GDM1 (cell line): ENCODE results near the gene REXO4.
A peak's percentile ranks its signal among the peaks of the same experiment; 100 is the strongest.
"Not testable (repeated sequence)": the region's sequence is repeated elsewhere in the genome, so short reads cannot be mapped to it uniquely, and the experiment has no call there.

ENCODE experiments used
- DNase-seq: peaks from one replicate; lab custom pipeline; 2025; lab: John Stamatoyannopoulos, UW

The REXO4 gene, protein sequence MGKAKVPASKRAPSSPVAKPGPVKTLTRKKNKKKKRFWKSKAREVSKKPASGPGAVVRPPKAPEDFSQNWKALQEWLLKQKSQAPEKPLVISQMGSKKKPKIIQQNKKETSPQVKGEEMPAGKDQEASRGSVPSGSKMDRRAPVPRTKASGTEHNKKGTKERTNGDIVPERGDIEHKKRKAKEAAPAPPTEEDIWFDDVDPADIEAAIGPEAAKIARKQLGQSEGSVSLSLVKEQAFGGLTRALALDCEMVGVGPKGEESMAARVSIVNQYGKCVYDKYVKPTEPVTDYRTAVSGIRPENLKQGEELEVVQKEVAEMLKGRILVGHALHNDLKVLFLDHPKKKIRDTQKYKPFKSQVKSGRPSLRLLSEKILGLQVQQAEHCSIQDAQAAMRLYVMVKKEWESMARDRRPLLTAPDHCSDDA

DNA sequence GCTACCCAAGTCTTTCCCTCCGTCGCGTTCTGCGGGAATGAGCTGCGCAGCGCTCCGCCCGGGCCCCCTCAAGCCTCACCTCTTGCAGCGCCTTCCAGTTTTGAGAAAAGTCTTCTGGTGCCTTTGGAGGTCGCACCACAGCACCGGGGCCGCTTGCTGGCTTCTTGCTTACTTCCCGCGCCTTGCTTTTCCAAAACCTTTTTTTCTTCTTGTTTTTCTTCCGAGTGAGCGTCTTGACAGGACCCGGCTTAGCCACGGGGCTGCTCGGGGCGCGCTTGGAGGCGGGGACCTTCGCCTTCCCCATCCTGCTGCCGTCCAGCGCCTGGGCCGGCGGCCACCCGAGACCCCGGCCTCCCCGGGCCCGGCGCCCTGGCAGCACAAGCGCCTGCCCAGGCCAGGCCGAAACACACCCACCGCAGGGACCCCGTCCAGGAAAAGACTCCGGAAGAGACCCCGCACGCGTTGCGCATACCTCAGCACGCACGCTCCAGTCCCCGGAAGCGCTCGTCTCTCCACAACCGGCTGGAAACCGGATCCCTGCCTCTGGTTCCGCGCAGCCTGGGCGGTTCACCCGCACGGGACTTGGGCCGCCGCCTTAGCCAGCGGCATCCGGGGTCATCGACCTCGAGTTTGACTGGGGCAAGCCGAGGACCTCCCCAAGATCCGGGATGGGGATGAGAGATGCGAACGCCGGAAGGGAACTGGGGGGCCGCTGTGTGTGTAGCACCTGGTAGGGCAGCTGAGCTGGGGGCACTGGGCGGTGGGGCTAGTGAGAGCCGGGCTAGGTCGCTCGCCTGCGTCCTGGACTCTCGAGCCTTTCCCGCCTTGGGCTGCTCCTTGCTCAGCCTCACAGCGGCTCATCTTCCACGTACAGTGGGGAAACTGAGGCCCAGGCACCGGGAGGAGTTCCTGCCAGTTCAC is at the start of gene REXO4:
Gene REXO4 (minus strand): TSS at position 470 of the 921 bp plus-strand sequence. CDS start 166 bp downstream, at position 304.
- peak; percentile 86 for DNase-seq

DNA sequence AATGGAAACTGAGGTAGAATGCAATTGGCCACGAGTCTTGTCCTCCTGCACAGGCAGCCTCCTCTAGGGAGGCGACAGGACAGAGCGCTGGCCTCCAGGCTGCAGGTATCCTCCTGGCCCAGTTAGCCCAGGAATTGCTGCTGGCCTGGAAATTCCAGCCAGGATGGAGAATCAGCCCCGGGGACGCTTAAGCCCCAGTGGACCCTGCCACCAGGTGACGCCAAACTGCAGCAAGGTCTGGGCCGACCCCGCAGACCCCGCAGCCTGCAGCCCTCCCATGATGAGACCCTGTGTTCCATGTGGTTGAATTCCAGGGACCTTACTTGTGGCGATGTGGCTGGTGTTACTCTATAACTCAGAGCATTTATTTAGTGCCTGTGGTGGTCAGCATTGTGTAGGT is 49.3 kb upstream of the REXO4 start:
- DNase-seq = no peak

DNA sequence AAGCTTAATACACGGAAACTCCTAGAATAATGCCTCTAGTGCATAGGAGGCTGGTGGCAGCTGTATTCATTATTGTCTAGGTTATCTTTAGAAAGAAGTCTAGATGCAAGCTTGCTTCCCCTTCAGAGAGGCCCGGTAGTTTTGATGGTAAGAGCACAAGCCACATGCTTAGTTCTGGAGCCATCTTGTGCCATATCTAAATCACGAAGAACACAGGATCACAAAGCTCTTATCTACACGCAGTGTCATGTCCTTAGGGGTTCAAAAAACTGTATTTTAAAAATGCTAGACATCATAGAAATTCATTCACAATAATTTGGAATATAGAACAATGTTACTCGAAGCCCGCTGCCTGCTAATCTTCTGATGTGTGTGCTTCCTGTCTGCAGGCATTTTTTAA is 48.2 kb upstream of the REXO4 start:
- no peak for DNase-seq

DNA sequence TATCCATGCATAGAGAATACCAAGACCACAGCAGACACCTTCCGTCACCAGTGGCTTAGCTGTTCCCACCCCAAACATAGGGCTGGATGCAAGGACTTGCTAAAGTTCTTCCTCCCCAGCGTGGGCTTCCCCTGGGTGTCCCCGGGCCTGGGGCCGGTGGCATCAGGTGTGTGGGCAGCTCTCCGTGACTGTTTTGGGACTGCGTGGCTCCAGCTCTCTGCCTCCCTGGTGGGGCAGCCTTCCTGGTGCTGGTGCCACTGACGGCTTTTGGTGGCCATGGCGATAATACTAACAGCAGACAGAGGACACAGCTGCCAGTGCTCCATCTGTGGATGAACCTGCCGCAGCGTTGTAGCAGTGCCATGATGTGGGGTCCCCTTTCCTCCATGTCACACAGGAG is 46.8 kb upstream of the REXO4 start:
- DNase-seq = no peak

DNA sequence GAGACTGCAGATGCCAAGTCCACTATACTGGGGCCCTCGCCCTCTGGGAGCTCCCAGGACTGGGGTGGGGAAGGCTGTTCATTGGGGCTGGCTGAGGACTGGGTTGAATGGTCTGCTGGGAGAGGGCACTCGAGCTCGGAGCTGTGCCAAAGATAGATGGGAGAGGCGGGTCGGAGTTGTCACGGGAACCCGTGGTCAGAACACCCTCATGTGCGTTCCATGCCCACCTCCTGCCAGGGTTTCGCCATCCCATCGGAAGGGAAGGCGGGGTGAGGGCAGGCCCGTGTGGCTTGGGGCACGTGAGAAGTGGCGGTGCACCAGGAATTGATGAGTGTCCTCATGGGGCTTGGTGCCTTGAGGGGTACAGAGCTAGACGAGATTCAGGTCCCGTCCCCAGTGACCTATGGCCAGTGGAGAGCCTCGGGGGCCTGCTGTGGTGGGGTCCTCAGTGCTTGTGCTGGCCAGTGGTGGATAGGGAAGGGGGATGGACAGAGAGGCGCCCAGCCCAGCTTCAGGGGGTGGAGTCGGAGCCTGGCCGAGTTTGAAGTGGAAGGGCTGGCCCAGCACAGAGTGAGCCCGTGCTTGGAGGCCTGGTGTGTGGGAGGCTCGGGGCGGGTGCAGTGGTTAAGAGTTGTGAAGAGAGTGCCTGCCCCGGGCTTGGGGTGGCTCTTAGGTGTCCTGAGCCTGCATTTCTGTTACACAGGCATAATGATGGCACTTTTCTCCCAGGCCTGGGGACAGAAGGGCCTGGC is 46.2 kb upstream of the REXO4 start:
- no peak for DNase-seq

DNA sequence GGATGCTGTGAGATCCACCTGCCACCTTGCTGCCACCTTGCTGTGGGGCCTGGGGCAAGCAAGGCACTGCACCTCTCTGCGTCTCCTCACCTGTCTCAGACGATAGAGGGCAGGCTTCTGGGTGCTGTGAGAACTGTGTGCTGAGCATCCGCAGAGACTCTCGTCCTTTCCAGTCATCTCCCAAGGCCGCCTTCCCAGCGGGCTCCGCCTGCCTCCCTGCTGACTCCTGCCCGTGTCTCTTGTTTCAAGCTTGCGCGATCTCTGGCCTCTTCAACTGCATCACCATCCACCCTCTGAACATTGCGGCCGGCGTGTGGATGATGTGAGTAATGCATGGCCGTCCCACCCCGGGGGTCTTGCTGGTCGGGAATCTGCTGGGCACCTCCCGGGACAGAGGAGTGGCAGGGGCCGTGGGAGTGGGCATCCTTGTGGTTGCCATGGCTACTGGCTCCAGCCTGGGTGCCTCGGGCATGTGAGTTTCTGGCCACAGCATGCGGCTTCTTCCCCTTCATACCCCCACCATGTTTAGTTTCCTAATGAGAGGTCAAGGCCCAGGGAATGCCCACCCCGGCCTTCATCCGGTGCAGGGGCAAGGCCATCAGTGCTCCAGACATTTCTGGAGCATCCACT is 45.5 kb upstream of the REXO4 start:
- no peak for DNase-seq

DNA sequence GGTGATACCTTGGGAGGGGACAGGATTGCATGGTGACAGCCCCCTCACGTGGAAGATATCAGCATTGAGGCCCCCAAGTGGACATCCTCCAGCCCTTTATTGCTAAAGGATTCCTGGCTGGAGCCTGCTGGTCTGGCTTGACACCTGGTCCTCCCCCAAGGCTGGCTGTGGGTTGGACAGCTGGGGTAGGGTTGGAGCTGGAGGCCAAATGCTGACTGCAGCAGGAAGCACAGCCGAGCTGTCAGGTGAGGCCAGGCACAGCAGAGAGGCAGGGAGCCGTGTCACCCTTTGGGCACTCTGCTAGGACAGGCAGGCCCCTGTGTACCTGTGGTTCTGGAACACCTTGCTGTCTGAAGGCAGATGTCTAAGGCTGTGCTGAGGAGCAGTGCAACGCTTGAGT is 44.2 kb upstream of the REXO4 start:
- no peak for DNase-seq

DNA sequence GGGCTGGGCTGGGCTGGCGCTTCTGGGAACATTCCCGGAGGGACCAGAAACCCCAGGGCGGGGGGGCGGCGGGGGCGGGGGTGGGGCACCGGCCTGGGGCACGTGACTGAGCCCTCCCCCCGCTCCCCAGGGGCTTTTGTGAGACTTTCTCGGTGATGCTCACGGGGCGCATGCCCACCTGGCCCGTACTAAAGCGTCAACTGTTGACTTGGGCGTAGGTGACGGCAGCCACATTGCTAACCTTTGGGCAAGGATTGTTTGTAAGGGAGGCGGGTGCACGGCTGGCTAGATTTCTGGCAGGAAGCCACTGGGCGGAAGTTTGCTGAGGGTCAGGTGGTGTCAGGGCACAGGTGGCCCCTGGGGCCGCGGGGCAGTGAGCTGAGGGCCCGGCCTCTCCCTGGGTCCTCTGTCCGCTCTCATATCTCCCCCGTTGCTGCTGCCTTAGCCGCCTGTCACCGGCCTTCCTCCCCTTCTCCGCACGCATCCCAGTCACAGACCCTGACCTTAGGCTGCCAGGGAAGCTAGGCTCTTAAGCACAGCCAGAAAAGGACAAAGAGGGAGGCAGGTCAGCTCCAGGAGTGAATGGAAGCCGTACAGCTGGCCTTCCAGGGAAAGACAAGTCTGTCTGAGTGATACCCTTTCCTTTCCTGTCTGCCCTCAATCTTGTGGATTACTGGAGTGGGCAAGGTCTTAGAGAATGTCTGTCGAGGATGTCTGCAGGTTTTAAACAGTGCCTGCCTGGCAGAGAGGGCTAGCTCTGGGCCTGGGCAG is 42.8 kb upstream of the REXO4 start:
- DNase-seq = no peak

DNA sequence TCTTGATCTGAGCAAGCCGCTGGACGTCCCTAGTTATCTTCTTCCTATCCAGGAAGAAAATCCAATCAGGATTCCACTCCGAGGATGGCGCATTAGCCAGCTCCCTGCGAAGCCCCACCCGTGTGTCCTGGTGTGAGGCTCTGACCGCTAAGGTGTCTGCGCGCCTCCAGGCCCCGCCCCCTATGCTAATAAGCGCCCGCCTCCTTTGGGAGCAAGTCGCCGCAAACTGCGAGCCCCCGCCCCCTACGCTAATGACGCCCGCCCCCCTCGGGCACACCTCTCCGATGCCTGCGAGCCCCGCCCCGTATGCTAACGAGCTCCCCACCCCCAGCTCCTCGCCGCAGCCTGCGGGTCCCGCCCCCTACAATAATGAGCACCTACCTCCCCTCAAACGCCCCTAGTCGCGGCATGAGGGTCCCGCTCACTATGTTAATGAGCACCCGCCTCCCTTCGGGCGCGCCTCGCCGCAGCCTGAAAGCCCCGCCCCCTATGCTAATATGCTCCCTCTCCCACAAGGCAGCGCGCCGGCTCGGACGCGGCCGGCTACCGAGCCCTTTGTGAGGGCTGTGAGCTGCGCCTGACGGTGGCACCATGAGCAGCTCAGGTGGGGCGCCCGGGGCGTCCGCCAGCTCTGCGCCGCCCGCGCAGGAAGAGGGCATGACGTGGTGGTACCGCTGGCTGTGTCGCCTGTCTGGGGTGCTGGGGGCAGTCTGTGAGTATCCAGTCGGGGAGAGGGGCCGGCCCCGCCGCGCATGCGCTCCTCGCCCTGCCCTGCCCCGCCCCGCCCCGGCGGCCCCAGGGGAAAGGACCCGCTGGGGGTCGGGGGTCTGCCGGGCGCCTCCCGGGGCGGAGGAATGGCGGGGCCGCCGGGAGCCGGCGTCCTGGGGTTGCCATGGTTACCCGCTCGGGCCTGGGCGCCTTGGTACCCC is 41.9 kb upstream of the REXO4 start, which contains the start of gene CACFD1:
Gene CACFD1 (plus strand): TSS at position 503 of the 929 bp plus-strand sequence. CDS start 89 bp downstream, at position 592.
- peak; percentile 87 for DNase-seq

DNA sequence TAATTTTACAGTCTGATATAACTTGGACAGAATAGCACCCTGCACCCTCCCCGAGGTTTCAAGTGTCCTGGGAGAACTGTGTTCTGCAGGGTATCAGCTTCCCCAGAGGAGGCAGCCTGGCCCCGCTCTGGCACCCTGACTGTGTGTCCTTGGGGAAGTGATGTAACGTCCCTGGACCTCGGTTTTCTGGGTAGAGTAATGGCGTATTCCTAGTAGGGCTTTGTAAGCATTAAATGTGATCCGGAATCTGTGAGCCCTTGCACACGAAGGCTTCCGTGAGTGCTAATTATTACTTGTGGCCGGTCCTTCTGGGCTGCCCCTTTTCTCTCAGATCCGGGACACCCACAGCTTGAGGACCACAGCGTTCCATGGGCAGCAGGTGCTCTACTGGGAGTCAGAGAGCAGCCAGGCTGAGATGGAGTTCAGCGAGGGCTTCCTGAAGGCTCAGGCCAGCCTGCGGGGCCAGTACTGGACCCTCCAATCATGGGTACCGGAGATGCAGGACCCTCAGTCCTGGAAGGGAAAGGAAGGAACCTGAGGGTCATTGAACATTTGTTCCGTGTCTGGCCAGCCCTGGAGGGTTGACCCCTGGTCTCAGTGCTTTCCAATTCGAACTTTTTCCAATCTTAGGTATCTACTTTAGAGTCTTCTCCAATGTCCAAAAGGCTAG is 41.0 kb upstream of the REXO4 start:
- DNase-seq = no peak

DNA sequence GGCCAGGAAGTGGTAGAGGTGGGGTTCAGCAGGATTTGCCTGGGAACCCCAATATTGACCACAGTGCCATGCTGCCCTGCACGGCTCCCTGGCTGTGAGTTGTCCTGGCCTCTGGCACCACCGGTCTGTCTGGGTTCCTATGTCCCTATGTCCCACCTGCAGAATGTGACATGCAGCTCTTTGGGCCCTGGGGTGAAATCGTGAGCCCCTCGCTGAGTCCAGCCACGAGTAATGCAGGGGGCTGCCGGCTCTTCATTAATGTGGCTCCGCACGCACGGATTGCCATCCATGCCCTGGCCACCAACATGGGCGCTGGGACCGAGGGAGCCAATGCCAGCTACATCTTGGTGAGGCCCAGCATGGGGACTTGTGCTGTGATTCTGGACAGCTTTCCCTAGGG is 39.9 kb upstream of the REXO4 start:
- no peak for DNase-seq

DNA sequence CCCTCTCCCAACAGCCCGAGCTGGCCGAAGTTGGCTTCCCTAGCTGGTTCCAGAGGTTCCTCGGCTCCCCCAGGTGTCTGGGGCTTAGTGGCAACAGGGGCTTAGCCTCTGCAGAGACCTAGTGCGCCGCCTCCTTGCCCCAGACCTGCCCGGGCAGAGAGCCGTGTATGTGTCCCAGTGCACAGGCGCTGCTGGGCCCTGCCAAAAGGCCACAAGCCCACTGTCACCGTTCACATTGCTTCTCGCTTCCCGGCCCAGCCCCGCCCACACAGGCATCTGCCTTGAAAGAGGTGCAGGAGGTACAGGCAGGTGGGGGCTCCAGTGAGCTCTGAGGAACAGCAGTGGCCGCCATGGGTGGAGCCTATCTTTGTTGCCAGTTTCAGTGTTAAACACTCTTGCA is 39.4 kb upstream of the REXO4 start:
- no peak for DNase-seq

DNA sequence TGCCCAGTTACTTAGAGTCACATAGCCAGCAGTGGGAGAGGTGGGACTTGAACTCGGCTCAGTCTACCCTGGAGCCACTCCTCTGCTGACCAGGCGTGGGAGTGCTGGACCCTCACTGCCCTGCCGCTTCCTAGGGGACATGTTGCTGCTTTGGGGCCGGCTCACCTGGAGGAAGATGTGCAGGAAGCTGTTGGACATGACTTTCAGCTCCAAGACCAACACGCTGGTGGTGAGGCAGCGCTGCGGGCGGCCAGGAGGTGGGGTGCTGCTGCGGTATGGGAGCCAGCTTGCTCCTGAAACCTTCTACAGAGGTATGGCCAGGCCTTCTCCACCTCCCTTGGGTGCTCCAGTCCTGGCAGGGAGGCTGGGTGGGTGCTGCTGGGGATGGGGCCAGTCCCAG is 38.6 kb upstream of the REXO4 start:
- no peak for DNase-seq

DNA sequence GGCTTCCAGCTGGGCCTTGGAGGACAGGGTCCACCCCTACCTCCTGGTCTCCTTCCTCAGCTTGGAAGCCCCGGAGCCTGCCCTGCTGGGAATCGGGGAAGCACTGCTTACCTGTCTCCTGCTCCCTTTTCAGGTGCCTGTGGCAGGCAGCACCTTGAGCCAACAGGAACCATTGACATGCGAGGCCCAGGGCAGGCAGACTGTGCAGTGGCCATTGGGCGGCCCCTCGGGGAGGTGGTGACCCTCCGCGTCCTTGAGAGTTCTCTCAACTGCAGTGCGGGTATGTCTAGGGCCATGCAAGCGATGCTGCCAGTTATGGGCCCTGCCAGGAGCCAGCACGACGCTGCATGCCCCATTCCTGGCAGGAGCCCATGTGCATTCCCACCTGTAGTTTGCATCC is 38.1 kb upstream of the REXO4 start:
- DNase-seq = no peak

DNA sequence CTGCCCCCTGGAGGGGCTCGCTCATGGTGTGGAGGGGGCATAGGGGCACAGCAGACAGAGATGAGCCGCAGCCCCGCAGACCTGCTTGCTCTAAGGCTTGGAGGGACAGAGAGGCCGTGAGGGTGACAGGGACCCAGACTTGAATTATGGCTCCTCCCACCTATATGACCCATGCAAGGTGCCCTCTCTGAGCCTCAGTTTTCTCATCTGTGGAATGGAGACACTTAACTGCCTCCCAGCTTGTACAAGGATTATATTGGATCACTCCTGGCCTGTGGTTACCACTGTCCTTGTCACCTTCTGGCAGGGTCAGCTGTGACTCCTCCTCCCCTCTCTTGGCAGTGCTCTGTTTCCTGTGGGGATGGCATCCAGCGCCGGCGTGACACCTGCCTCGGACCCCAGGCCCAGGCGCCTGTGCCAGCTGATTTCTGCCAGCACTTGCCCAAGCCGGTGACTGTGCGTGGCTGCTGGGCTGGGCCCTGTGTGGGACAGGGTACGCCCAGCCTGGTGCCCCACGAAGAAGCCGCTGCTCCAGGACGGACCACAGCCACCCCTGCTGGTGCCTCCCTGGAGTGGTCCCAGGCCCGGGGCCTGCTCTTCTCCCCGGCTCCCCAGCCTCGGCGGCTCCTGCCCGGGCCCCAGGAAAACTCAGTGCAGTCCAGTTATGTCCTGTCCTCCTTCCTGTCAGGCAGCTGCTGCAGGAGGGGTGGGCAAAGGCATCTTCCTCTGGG is 37.3 kb upstream of the REXO4 start:
- DNase-seq = no peak

DNA sequence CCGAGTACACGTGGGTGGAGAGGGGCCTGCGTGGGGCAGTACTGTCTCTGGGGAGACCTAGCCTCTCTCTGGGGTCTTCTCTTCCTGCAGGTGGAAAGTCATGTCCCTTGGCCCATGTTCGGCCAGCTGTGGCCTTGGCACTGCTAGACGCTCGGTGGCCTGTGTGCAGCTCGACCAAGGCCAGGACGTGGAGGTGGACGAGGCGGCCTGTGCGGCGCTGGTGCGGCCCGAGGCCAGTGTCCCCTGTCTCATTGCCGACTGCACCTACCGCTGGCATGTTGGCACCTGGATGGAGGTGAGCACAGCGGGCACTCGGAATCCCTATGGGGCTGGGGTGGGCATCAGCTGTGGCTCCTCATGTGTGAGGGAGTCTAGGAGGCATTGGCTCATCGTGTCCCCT is 36.5 kb upstream of the REXO4 start:
- no peak for DNase-seq

DNA sequence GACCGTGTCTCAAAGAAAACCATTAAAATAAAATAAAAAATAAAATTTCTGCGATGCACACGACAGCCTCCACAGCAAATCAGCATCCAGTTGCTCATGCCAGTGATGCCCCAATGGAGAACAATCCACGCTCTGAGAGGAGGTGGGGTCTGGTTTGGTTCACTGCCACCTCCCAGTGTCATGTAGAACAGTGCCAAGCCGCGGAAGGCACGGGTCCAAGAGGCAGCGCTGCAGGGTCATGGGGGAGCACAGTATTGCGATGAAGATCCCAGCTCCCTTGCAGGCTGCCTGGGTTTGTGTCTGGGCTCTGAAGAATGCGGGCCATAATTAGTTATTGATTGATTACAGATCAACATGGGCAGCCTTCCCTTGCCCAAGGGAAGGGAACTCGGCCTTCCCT is 35.8 kb upstream of the REXO4 start:
- no peak for DNase-seq

DNA sequence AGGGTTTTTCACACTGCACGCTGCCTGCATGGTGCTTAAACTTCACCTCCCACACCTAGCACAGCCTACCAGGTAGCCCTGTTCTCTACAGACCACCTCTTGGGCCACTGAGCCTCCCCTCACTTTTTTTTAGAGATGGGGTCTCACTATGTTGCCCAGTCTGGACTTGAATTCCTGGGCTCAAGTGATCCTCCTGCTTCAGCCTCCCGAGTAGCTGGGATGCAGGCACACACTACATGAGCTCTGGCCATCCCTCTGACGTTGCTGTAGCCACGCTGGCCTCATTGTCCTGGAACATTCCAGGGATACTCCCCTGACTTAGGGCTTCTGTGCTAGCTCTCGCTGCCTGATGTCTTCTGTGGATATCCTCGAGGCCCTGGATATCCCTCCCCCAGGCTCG is 34.8 kb upstream of the REXO4 start:
- no peak for DNase-seq

DNA sequence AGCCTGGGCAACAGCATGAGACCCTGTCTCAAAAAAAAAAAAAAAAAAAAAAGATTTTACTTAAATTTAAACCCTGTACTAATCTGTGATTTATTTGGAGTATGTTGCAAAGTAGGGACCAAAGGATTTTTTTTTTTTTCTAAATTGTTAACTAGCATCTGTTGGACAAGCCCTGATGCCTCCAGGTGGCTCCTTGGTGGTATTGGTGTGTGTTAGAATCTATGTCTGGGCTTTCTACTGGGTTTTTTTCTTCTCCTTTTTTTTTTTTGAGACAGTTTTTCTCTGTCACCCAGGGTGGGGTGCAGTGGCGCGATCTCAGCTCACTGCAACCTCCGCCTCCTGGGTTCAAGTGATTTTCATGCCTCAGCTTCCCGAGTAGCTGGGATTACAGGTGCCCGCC is 34.1 kb upstream of the REXO4 start:
- not testable (repeated sequence) for DNase-seq
